HG03521 (cell line): ENCODE data around the gene GCK.
A peak's percentile ranks its signal among the peaks of the same experiment; 100 is the strongest.

Experiments used
- ATAC-seq: cut with Tn5 transposase; IDR thresholded peaks from one replicate; pipeline ENCODE4 v1.9.1; 2021; ENCODE audit warnings: mild to moderate bottlenecking, moderate library complexity; ENCODE audit not compliant: unreplicated experiment

GCK gene

GRCh38 chr7:44097064-44097932, 91.9 kb downstream of the GCK start:
- ATAC-seq: peak; percentile 62

- ATAC-seq: no peak
Observed at GRCh38 chr7:44096326-44096881, 92.8 kb downstream of the GCK start.

- no peak for ATAC-seq
Observed at GRCh38 chr7:44095781-44096180, 93.5 kb downstream of the GCK start.

- ATAC-seq: no peak
Observed at GRCh38 chr7:44094883-44095592, 94.2 kb downstream of the GCK start.

GRCh38 chr7:44094365-44094764, 94.9 kb downstream of the GCK start:
- ATAC-seq: no peak
